ENCODE results near the gene GPX5.

DNA sequence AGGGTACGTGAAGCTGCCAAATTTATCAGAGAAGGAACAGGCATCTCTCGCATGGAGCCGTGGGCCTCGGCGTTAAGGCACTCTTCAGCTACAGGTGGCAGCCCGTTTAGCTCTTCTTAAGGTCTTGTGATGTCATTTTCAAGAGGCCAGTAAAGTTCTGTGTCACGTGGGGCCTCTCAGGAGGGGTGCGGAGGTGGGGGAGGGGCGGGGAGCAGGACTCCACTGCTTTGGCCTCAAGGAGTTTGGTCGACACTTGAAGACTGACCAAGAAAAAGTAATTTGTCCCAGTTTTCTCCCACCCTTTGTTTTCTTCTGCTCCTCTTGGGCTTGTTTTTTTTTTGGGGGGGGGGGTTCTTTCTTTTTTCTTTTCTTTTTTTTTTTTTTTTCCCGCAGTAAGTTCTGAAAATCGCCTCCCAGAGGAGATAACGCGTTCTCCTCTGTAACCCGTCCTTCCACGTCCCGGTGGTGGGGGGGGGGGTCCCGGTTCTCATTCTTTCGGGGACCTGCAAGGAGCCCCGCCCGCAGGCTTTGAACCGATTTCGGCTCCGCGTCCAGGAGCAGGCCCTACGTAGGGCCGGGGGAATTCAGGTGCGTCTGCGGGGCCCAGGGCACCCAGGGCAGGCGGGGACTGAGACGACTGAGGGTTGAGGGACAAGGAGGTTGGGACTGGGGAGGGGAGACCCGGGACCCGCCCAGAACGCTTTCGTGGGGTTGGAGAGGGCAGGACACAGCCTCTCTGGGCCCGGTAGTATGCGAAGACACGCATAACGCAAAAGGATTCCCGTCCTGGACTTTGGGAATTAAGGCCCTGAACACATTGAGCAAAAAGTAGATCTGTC lies 36.1 kb upstream of the GPX5 start:
- TF ChIP-seq RAD21 (IDR thresholded peaks at IDR 0.05; ENCODE audit: low read depth) (no peak), CEBPB (IDR thresholded peaks at IDR 0.05) (no peak), NFIC (IDR thresholded peaks at IDR 0.05) (no peak), TCF12 (IDR thresholded peaks at IDR 0.05; ENCODE audit: low read depth) (no peak), TAF1 (IDR thresholded peaks at IDR 0.05; ENCODE audit: low read depth) (no peak), EP300 (IDR thresholded peaks at IDR 0.05; ENCODE audit: borderline replicate concordance) (no peak), YY1 (IDR thresholded peaks at IDR 0.05; ENCODE audit: low read depth) (no peak)
- TF ChIP-seq, protein P1, sequence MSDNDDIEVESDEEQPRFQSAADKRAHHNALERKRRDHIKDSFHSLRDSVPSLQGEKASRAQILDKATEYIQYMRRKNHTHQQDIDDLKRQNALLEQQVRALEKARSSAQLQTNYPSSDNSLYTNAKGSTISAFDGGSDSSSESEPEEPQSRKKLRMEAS (IDR thresholded peaks at IDR 0.05) = no peak
- TF ChIP-seq, protein P2, sequence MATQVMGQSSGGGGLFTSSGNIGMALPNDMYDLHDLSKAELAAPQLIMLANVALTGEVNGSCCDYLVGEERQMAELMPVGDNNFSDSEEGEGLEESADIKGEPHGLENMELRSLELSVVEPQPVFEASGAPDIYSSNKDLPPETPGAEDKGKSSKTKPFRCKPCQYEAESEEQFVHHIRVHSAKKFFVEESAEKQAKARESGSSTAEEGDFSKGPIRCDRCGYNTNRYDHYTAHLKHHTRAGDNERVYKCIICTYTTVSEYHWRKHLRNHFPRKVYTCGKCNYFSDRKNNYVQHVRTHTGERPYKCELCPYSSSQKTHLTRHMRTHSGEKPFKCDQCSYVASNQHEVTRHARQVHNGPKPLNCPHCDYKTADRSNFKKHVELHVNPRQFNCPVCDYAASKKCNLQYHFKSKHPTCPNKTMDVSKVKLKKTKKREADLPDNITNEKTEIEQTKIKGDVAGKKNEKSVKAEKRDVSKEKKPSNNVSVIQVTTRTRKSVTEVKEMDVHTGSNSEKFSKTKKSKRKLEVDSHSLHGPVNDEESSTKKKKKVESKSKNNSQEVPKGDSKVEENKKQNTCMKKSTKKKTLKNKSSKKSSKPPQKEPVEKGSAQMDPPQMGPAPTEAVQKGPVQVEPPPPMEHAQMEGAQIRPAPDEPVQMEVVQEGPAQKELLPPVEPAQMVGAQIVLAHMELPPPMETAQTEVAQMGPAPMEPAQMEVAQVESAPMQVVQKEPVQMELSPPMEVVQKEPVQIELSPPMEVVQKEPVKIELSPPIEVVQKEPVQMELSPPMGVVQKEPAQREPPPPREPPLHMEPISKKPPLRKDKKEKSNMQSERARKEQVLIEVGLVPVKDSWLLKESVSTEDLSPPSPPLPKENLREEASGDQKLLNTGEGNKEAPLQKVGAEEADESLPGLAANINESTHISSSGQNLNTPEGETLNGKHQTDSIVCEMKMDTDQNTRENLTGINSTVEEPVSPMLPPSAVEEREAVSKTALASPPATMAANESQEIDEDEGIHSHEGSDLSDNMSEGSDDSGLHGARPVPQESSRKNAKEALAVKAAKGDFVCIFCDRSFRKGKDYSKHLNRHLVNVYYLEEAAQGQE (IDR thresholded peaks at IDR 0.05; ENCODE audit: low read depth) = no peak
